Measurements from ENCODE around the gene ATG2A. TPM values are rescaled to one million over a fixed set of nuclear protein-coding genes. Genes with fewer than 3 reads are reported as not detected.

Gene ATG2A
- total and polyA plus RNA-seq, 12 donors: 3.6 to 43.5 (median 33.1) TPM

DNA sequence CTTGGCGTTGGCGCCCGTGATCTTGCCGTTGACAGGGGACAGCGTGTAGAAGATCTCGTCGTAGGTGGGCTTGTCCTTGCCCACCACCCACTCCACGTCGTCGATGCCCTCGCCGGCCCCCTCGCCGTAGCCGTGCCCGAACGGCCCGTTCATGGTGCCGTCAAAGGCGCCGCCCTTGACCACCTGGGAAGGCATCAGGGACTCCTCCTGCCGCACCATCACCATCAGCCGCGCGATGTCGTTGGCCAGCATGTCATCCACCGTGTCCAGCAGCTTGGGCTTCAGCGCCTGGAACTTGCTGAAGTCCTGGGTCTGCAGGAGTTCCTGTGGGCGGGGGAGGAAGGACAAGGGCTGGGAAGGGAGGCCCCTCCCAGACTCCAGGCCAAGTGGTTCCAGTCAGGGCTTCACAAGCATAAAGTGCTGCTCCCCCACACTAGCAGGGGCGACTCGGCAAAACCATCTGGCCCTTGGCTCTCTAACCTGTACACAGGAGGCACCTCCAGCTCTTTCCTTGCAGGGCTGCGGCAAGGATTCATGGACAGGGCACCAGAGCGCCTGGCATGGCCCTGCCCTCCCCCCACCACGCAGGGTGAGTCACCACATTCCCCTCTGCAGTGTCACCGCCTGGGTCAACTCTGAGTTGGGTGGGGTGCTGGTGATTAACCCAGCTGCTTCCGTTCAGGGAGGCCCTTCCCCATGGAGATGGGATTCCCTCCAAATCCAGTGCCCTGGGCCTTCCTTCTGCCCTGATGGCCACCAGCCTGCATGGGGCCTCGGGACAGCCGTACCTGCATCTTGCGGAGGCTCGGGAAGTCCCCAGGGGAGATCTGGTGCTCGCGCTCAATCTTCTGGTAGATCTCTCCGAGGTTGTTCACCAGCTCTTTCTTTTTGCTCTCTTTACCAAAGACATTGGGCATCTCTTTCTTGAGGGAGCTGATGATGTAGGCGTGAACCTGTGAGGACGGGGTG, 62.2 kb downstream of the ATG2A start:
- no peaks in the 10 kb centered on the region for H3K9me3 ChIP-seq (replicated peaks in 1 of 3)
- 69 to 84% (median 72%) methylated on average over 18 to 45 of the region's 45 CpGs for WGBS, 4 donors
- peak overlapping the region in 4 of 5 donors; percentile 75 to 89 (median 83) for H3K27ac ChIP-seq
- intact Hi-C loops (cut with DNase I): no loop called here
- peaks cover 50 to 58% of the 10 kb centered on the region in 2 donors for H3K4me1 ChIP-seq (replicated peaks in 1 of 2)
- peak; percentile 89 to 96 (median 95) for DNase-seq
- peaks cover 0 to 21% of the 10 kb centered on the region in 2 donors for H3K36me3 ChIP-seq (replicated peaks in 1 of 2)
- TF ChIP-seq, protein P1, sequence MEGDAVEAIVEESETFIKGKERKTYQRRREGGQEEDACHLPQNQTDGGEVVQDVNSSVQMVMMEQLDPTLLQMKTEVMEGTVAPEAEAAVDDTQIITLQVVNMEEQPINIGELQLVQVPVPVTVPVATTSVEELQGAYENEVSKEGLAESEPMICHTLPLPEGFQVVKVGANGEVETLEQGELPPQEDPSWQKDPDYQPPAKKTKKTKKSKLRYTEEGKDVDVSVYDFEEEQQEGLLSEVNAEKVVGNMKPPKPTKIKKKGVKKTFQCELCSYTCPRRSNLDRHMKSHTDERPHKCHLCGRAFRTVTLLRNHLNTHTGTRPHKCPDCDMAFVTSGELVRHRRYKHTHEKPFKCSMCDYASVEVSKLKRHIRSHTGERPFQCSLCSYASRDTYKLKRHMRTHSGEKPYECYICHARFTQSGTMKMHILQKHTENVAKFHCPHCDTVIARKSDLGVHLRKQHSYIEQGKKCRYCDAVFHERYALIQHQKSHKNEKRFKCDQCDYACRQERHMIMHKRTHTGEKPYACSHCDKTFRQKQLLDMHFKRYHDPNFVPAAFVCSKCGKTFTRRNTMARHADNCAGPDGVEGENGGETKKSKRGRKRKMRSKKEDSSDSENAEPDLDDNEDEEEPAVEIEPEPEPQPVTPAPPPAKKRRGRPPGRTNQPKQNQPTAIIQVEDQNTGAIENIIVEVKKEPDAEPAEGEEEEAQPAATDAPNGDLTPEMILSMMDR (IDR thresholded peaks at IDR 0.05): no peak
- TF ChIP-seq POLR2A (IDR thresholded peaks at IDR 0.05): peak in 1 of 2 donors; percentile 24
- no peak overlapping the region for H3K4me3 ChIP-seq
- no peaks in the 10 kb centered on the region for H3K27me3 ChIP-seq

DNA sequence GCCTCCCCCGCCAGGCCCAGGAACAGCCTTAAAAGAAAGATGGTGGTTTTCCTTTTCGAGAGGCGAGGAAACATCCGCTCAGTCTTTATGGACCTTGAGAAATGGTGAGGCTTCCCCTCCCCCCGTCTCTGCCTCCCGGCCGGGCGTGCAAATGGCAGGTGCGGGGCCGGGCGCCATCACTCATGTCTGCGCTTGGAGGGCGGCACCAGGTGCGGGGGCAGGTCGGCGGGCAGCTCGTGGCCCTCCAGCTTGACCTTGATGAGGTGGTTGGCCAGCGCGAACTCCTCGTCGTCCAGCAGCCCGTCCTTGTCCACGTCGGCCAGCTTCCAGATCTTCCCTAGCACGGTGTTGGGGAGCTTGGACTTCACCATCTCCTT, 62.9 kb downstream of the ATG2A start:
- 85 to 89% (median 86%) methylated on average over 16 to 25 of the region's 25 CpGs for WGBS, 4 donors
- peaks cover 46 to 51% of the 10 kb centered on the region in 2 donors for H3K4me1 ChIP-seq (replicated peaks in 1 of 2)

DNA sequence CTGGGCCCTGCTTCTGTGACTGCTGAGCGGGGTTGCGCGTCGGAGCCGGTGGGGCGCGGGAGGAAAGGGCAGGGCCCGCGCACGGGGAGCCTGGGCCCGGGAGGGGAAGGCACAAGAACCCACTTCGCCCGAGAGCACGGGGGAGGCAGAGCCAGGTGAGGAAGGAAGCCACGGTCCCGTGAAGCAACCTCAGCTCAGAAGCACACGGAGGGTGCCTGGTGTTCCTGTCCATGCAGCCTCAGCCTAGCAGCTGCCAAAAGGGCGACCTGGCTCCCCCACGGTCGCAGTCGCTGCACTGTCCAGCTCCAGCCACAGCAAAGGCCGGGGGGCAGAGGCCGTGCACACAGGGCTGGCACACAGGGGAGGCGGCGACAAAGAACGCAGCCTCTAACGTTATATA, 63.3 kb downstream of the ATG2A start:
- WGBS, 4 donors: 76 to 84% (median 83%) methylated on average over 23 to 27 of the region's 27 CpGs
- Histone ChIP-seq H3K9me3 (replicated peaks in 1 of 3) (no peaks in the 10 kb centered on the region), H3K4me3 (no peak overlapping the region), H3K27ac (no peak overlapping the region), H3K36me3 (replicated peaks in 1 of 2) (peaks cover 0 to 17% of the 10 kb centered on the region in 2 donors), H3K4me1 (replicated peaks in 1 of 2) (peaks cover 42 to 47% of the 10 kb centered on the region in 2 donors), H3K27me3 (no peaks in the 10 kb centered on the region)
- intact Hi-C loops (cut with DNase I): no loop called here
- TF ChIP-seq, protein P1 (IDR thresholded peaks at IDR 0.05): no peak
- TF ChIP-seq POLR2A (IDR thresholded peaks at IDR 0.05): no peak
- DNase-seq: no peak

More for the DNA sequence above, 62.9 kb downstream of the ATG2A start:
- Histone ChIP-seq H3K27ac (peak overlapping the region in 3 of 5 donors; percentile 78 to 89 (median 88)), H3K4me3 (no peak overlapping the region), H3K9me3 (replicated peaks in 1 of 3) (no peaks in the 10 kb centered on the region), H3K27me3 (no peaks in the 10 kb centered on the region), H3K36me3 (replicated peaks in 1 of 2) (peaks cover 0 to 17% of the 10 kb centered on the region in 2 donors)
- no peak for DNase-seq
- intact Hi-C loops (cut with DNase I): no loop called here
- TF ChIP-seq POLR2A (IDR thresholded peaks at IDR 0.05): no peak
- TF ChIP-seq, protein P1 (IDR thresholded peaks at IDR 0.05): no peak

DNA sequence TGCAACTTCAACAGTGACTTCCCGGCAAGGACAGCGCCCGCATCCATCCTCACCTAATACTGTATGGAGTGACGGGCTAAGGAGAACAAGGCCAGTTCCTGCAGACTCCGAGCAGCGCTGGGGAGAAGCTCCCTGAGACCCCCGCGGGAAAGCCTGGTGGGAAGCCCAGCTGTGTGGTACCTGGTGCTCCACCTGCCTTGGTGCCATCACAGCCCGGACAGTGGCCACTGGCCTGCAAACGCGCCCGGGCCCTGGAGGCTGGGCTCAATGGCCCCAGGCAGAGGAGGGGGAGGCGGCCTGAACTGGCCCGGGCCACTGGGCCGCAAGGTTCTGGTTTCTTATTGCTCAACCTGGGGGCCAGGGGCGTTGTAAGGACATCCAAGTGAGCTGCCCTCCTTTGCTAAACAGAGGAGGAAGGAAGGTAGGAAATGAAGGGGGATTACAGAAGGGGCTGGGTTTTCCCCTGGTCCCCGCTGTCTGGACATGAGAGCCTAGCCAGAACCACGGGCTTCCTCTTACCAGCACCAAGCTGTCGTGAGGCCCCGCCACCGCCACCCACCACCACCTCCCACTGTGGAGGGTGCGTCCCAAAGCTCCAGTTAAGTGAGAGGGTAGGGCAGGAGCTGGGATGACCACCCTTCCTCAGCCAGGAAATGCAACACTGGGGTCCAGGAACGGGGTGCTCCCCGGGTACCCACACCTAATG, 64.1 kb downstream of the ATG2A start:
- intact Hi-C loops (cut with DNase I): no loop called here
- Histone ChIP-seq H3K36me3 (replicated peaks in 1 of 2) (peaks cover 0 to 17% of the 10 kb centered on the region in 2 donors), H3K27ac (peak overlapping the region in 1 of 5 donors; percentile 2), H3K4me1 (replicated peaks in 1 of 2) (peaks cover 36 to 42% of the 10 kb centered on the region in 2 donors), H3K9me3 (replicated peaks in 1 of 3) (no peaks in the 10 kb centered on the region), H3K4me3 (no peak overlapping the region), H3K27me3 (no peaks in the 10 kb centered on the region)
- no peak for DNase-seq
- WGBS, 4 donors: 75 to 88% (median 84%) methylated on average over 15 to 24 of the region's 24 CpGs
- no peak for TF ChIP-seq POLR2A (IDR thresholded peaks at IDR 0.05)
- TF ChIP-seq, protein P1 (IDR thresholded peaks at IDR 0.05): no peak

Measured in adrenal gland (tissue), 12 donors.